K562 (cell line): ENCODE data around the gene LY6G6F. TPM values are rescaled to one million over a fixed set of nuclear protein-coding genes. Genes with fewer than 3 reads are reported as not detected.
A peak's percentile ranks its signal among the peaks of the same experiment; 100 is the strongest.

Source experiments
- AFF1 ChIP-seq, 2 experiments: fragments of 450-650 bp; IDR thresholded peaks; 2 replicates each; pipeline ENCODE4 v1.6.1; 2018; ENCODE audit warnings: mild to moderate bottlenecking in 2 of 2, low read depth in 1 of 2; ENCODE audit not compliant: partially characterized antibody in 2 of 2
- MAFK ChIP-seq: IDR thresholded peaks from 2 replicates; pipeline ENCODE4 v1.6.1; 2011; ENCODE audit warnings: low read length, improper control_type of control experiment
- RB1 ChIP-seq: fragments of 450-650 bp; IDR thresholded peaks from 2 replicates; pipeline ENCODE4 v1.6.1; 2017; ENCODE audit warnings: low read depth, mild to moderate bottlenecking
- SMAD3 ChIP-seq: fragments of 450-650 bp; formaldehyde crosslinking; conservative IDR thresholded peaks from 2 replicates; pipeline ENCODE4 v1.4.0; 2020; ENCODE audit warnings: mild to moderate bottlenecking
- SMARCB1 ChIP-seq: IDR thresholded peaks from 2 replicates; pipeline ENCODE4 v1.6.1; 2011; ENCODE audit warnings: improper control_type of control experiment, low read depth; ENCODE audit not compliant: insufficient read length
- SMARCE1 ChIP-seq: fragments of 450-650 bp; IDR thresholded peaks from 2 replicates; pipeline ENCODE4 v1.7.1; 2016; ENCODE audit warnings: mild to moderate bottlenecking
- SP2 ChIP-seq: IDR thresholded peaks from 2 replicates; pipeline ENCODE4 v1.6.1; 2011; ENCODE audit warnings: mild to moderate bottlenecking, low read depth, low read length, moderate library complexity; ENCODE audit not compliant: poor library complexity, severe bottlenecking; ENCODE audit errors: extremely low read depth
- TCF15 ChIP-seq: fragments of 250-450 bp; sonication (Bioruptor Pico); IDR thresholded peaks from 2 replicates; pipeline ENCODE4 v1.8.0; 2022; ENCODE audit warnings: moderate library complexity, mild to moderate bottlenecking, inconsistent platforms
- ZNF57 ChIP-seq: fragments of 450-650 bp; formaldehyde crosslinking; IDR thresholded peaks from 2 replicates; pipeline ENCODE4 v1.4.0; 2020; ENCODE audit warnings: mild to moderate bottlenecking, moderate library complexity
- ZNF75A ChIP-seq: fragments of 450-650 bp; formaldehyde crosslinking; IDR thresholded peaks from 2 replicates; pipeline ENCODE4 v1.4.0; 2020; ENCODE audit warnings: mild to moderate bottlenecking
- polyA plus RNA-seq, 8 experiments: library from polyadenylated mRNA; depleted of rRNA in 4 of 8; stranded (reverse) in 5 of 8; unstranded in 3 of 8; fragments of >200 nt; fragmentation: Nextera tagmentation in 2 of 8; fragmentation: Illumina TruSeq in 1 of 8; extraction: Ambion mirVana in 2 of 8; extraction: Trizol in 1 of 8; gene quantifications; 2 replicates each; pipeline versions ENCODE4 v1.2.1 to v1.2.3, GENCODE V29; 2011 to 2014; ENCODE audit warnings: inconsistent platforms in 1 of 8, missing spikeins in 1 of 8
- total RNA-seq, 7 experiments: library from RNA; depleted of rRNA in 6 of 7; stranded (reverse); fragments of >200 nt in 6 of 7; fragmentation: Illumina TruSeq in 2 of 7; extraction: Trizol in 2 of 7; gene quantifications; 2 replicates each; pipeline versions ENCODE4 v1.2.1 to v1.2.3, GENCODE V29; 2011 to 2021; ENCODE audit warnings: low replicate concordance in 1 of 7
- TF ChIP-seq, protein P1 (sequence below): sonication (generic); formaldehyde crosslinking; IDR thresholded peaks from 2 replicates; pipeline ENCODE4 v1.8.1; 2023; ENCODE audit warnings: mild to moderate bottlenecking, missing genetic modification reagents
- TF ChIP-seq, protein P2 (sequence below): fragments of 450-650 bp; IDR thresholded peaks from 2 replicates; pipeline ENCODE4 v1.6.1; 2016; ENCODE audit warnings: borderline replicate concordance
- TF ChIP-seq, protein P3 (sequence below): fragments of 450-650 bp; formaldehyde crosslinking; IDR thresholded peaks from 2 replicates; pipeline ENCODE4 v1.4.0; 2022; ENCODE audit warnings: missing genetic modification characterization
- TF ChIP-seq, protein P4 (sequence below): fragments of 450-650 bp; IDR thresholded peaks from 2 replicates; pipeline ENCODE4 v1.6.1; 2016; ENCODE audit warnings: antibody characterized with exemption

The LY6G6F gene
- total and polyA plus RNA-seq, 9 of the 15 experiments (the other 6 are each of a cell fraction or from before 2014, with no cell fraction given): 0.14 to 0.50 (median 0.28) TPM; not detected in 2

DNA sequence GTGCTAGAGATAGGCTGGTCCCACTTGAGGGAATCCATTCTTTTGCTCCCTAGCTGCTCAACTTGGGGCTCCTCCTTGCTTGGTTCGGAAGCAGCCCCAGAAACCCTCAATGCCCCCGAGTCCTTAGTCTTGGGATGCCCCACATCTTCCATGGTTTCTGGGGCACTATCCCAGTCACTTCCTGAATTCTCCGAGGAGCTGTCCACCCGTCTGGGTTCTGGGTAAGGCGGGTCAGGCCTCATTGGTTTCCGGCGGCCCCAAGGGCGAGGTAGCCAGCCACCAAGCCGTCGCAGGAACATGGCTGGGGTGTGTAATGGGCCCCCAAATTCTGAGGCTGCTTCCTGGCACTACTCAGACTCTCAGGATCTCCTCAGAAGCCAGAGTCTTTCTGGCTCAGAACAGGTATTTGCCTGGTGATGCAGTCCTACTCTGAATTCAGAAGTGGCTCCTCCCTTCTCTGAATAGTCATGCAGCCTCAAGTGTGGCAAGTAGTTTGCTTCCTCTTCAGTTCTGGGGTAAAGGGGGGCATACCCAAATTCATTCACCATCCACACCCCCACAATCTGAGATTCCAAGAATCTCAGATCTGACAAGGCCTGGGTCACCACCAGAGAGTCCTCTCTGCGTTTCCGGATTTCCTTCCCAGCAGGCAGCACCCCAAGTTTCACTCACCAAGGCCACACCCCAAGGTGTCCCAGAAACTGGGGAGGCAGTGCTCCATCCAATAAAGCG, 46.9 kb upstream of the LY6G6F start (continued):
- TF ChIP-seq, protein P1, sequence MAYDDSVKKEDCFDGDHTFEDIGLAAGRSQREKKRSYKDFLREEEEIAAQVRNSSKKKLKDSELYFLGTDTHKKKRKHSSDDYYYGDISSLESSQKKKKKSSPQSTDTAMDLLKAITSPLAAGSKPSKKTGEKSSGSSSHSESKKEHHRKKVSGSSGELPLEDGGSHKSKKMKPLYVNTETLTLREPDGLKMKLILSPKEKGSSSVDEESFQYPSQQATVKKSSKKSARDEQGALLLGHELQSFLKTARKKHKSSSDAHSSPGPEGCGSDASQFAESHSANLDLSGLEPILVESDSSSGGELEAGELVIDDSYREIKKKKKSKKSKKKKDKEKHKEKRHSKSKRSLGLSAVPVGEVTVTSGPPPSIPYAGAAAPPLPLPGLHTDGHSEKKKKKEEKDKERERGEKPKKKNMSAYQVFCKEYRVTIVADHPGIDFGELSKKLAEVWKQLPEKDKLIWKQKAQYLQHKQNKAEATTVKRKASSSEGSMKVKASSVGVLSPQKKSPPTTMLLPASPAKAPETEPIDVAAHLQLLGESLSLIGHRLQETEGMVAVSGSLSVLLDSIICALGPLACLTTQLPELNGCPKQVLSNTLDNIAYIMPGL (CRISPR knock-in tag): 0 out of 2 replicates have a peak, but pooled peaks have one; percentile 65
- peak; percentile 69 for TF ChIP-seq ZNF57 (CRISPR knock-in tag)
- TF ChIP-seq SMARCB1: no peak
- TF ChIP-seq SP2: peak; percentile 2
- TF ChIP-seq MAFK: no peak
- TF ChIP-seq RB1: no peak
- TF ChIP-seq, protein P2, sequence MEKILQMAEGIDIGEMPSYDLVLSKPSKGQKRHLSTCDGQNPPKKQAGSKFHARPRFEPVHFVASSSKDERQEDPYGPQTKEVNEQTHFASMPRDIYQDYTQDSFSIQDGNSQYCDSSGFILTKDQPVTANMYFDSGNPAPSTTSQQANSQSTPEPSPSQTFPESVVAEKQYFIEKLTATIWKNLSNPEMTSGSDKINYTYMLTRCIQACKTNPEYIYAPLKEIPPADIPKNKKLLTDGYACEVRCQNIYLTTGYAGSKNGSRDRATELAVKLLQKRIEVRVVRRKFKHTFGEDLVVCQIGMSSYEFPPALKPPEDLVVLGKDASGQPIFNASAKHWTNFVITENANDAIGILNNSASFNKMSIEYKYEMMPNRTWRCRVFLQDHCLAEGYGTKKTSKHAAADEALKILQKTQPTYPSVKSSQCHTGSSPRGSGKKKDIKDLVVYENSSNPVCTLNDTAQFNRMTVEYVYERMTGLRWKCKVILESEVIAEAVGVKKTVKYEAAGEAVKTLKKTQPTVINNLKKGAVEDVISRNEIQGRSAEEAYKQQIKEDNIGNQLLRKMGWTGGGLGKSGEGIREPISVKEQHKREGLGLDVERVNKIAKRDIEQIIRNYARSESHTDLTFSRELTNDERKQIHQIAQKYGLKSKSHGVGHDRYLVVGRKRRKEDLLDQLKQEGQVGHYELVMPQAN: peak; percentile 83
- peak; percentile 41; the same call in 1 of the 2 replicates for TF ChIP-seq SMARCE1
- 0 out of 2 replicates have a peak, but pooled peaks have one; percentile 5 for TF ChIP-seq SMAD3 (CRISPR knock-in tag)
- TF ChIP-seq ZNF75A (CRISPR knock-in tag): no peak
- TF ChIP-seq, protein P3, sequence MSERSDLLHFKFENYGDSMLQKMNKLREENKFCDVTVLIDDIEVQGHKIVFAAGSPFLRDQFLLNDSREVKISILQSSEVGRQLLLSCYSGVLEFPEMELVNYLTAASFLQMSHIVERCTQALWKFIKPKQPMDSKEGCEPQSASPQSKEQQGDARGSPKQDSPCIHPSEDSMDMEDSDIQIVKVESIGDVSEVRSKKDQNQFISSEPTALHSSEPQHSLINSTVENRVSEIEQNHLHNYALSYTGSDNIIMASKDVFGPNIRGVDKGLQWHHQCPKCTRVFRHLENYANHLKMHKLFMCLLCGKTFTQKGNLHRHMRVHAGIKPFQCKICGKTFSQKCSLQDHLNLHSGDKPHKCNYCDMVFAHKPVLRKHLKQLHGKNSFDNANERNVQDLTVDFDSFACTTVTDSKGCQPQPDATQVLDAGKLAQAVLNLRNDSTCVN: peak; percentile 70; the same call in 1 of the 2 replicates
- TF ChIP-seq, protein P4, sequence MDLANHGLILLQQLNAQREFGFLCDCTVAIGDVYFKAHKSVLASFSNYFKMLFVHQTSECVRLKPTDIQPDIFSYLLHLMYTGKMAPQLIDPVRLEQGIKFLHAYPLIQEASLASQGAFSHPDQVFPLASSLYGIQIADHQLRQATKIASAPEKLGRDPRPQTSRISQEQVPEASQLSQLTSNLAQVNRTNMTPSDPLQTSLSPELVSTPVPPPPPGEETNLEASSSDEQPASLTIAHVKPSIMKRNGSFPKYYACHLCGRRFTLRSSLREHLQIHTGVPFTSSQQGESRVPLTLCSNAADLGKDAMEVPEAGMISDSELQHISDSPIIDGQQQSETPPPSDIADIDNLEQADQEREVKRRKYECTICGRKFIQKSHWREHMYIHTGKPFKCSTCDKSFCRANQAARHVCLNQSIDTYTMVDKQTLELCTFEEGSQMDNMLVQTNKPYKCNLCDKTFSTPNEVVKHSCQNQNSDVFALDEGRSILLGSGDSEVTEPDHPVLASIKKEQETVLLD: peak; percentile 55
- TF ChIP-seq AFF1 (IDR thresholded peaks at IDR 0.05; ENCODE audit: low read depth in 1 of 2, partially characterized antibody in 2 of 2): peak in 1 of 2 experiments; percentile 89
- TF ChIP-seq TCF15 (CRISPR knock-in tag): peak; percentile 84
